ENCODE measurements around the gene SH3PXD2A. TPM values are rescaled to one million over a fixed set of nuclear protein-coding genes. Genes with fewer than 3 reads are reported as not detected.

The SH3PXD2A gene
- total and polyA plus RNA-seq, 2 of the 4 experiments (the other 2 are of a cell fraction), result 6.3 to 23.0 TPM

- TF ChIP-seq FOS (IDR thresholded peaks at IDR 0.05; ENCODE audit: low read depth, low read length), result no peak
Measured at GRCh38 chr10:103602852-103603155, 252.6 kb downstream of the SH3PXD2A start (continued).

DNA sequence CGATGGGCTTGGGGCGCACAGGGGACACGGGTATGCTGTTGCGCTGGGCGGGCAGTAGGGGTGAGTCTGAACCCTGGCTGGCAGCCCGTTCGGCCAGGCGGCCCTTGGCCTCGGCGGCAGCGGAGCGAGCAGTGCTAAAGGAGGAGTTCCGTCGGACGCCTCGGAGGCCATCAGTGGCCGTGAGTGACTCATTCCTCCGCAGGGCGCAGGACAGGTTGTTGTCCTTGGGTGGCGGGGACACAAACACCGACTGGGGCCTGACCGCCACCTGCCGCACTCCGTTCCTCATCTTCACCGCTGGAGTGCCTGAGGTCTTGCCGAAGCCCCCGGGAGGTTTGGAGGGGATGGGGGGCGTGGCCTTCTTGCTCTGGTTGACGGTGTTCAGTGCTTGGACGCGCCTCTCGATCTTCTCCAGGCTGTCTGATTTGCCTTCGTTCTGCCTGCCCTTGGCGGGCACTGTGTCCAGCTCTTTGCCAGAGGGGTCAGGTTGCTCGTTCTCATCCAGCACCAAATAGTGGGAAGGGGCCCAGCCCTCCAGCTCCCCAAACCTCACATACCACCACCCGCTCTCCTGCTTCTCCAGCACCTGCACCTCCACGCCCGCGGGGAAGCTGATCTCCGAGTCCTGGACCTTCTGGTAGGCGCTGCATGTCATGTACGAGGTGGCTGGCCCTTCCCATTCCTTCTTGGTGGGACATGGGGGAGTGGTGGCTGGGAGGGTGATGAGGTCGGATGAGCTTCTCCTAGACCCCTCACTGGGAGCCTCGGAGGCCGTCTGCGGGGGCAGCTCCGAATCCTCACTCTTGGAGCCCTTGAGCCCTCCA lies 253.1 kb downstream of the SH3PXD2A start:
- Histone ChIP-seq H2BK20ac (ENCODE audit: low read depth, low read length) (no peak overlapping the region), H3K4me1 (ENCODE audit: control insufficient read depth, insufficient read depth, low read length) (no peaks in the 10 kb centered on the region), H2AFZ (replicated peaks; ENCODE audit: low read length, poor library complexity) (no peak overlapping the region), H2AK9ac (replicated peaks; ENCODE audit: low read depth, low read length, poor library complexity) (no peak overlapping the region), H3K27ac (ENCODE audit: insufficient read depth, low read length) (no peak overlapping the region), H4K5ac (ENCODE audit: low read depth, low read length) (no peak overlapping the region), H3K9me1 (ENCODE audit: insufficient read depth, low read length) (no peaks in the 10 kb centered on the region), H3K23ac (ENCODE audit: low read depth, low read length) (no peak overlapping the region), H3K4me2 (ENCODE audit: low read depth, low read length) (no peak overlapping the region), H4K8ac (ENCODE audit: low read depth in 2 of 2, low read length in 2 of 2) (no peak overlapping the region), H2BK5ac (ENCODE audit: low read depth, low read length, poor library complexity, severe bottlenecking) (no peak overlapping the region), H3K56ac (ENCODE audit: extremely low read depth, insufficient read depth, low read length) (no peak overlapping the region), H3K9me3 (ENCODE audit: control insufficient read depth, insufficient read depth, low read length) (no peaks in the 10 kb centered on the region), H3K14ac (replicated peaks; ENCODE audit: low read depth, low read length) (no peak overlapping the region), H4K20me1 (ENCODE audit: insufficient read depth, low read length) (peaks cover 3% of the 10 kb centered on the region; the same call in 1 of the 2 replicates), H2BK15ac (ENCODE audit: low read depth, low read length) (no peak overlapping the region), H3K9ac (ENCODE audit: low read depth, low read length) (no peak overlapping the region), H3K18ac (ENCODE audit: low read depth, low read length) (no peak overlapping the region), H3K4me3 (ENCODE audit: insufficient read depth, low read depth, low read length) (no peak overlapping the region), H3K79me1 (ENCODE audit: low read depth in 1 of 2, low read length in 2 of 2) (peaks cover 0 to 31% of the 10 kb centered on the region in 2 experiments; a peak in 2 of 4 replicates), H2AK5ac (ENCODE audit: low read depth, low read length) (no peak overlapping the region), H4K91ac (ENCODE audit: insufficient read depth, low read depth, low read length) (no peak overlapping the region), H2BK120ac (ENCODE audit: low read depth, low read length) (no peak overlapping the region), H3K27me3 (ENCODE audit: control insufficient read depth, insufficient read depth, low read length) (no peaks in the 10 kb centered on the region), H3K36me3 (ENCODE audit: control insufficient read depth, insufficient read depth, low read length) (peaks cover 44% of the 10 kb centered on the region), H3K4ac (ENCODE audit: low read depth, low read length) (no peak overlapping the region)
- BruUV-seq (replicated peaks), result no TSS peak
- intact Hi-C loops (cut with micrococcal nuclease) (no loop called here), in situ Hi-C loops (cut with MboI; ENCODE audit: low sequenced_read_pairs) (no loop called here), dilution Hi-C loops (cut with HindIII; ENCODE audit: low sequenced_read_pairs, unreplicated experiment) (no loop called here)
- WGBS, 2 experiments (ENCODE audit: extremely low coverage in 2 of 2, insufficient read length in 1 of 2), result 96% methylated on average over 16 of the region's 47 CpGs; no CpG with 5 or more reads in 1 of the 2 experiments
- ChIA-PET CTCF (interaction anchor here (1.3 kb wide), 1 partner anchor 84 kb away, joined by 3 read pairs; no protein-coding TSS in a partner anchor), POLR2A (ENCODE audit: unreplicated experiment) (no interaction called here)
- DNase-seq, result no peak
- ATAC-seq (ENCODE audit: low read depth), result no peak
- TF ChIP-seq MAZ (IDR thresholded peaks at IDR 0.05; ENCODE audit: borderline replicate concordance, low read depth, low read length) (no peak), USF2 (IDR thresholded peaks at IDR 0.05; ENCODE audit: low read depth, low read length) (no peak), CEBPB (IDR thresholded peaks at IDR 0.05; ENCODE audit: low read depth, low read length) (no peak), BHLHE40 (IDR thresholded peaks at IDR 0.05; ENCODE audit: low read depth, low read length) (no peak), SMC3 (IDR thresholded peaks at IDR 0.05; ENCODE audit: low read depth, low read length) (no peak), RAD21 (IDR thresholded peaks at IDR 0.05; ENCODE audit: low read length) (no peak), MXI1 (IDR thresholded peaks at IDR 0.05; ENCODE audit: borderline replicate concordance, low read depth, low read length) (no peak), MAFK (IDR thresholded peaks at IDR 0.05; ENCODE audit: low read depth, low read length) (no peak), ELK1 (IDR thresholded peaks at IDR 0.05; ENCODE audit: borderline replicate concordance, low read depth, low read length) (no peak), RCOR1 (IDR thresholded peaks at IDR 0.05; ENCODE audit: insufficient replicate concordance, low read length) (no peak), CHD1 (IDR thresholded peaks at IDR 0.05; ENCODE audit: low read depth, low read length) (no peak), NFE2L2 (IDR thresholded peaks at IDR 0.05; ENCODE audit: low read depth, low read length) (no peak), FOS (IDR thresholded peaks at IDR 0.05; ENCODE audit: low read depth, low read length) (no peak)
